Measurements from ENCODE around the gene RGS6.
A peak's percentile ranks its signal among the peaks of the same experiment; 100 is the strongest.
"Not testable (repeated sequence)": the region's sequence is repeated elsewhere in the genome, so short reads cannot be mapped to it uniquely, and the experiment has no call there.

RGS6 gene

GRCh38 chr14:71911669-71912068 lies 20.6 kb upstream of the RGS6 start:
- DNase-seq (ENCODE audit: insufficient read length, low spot score) (no peak), FAIRE-seq (no peak)
- TF ChIP-seq POLR2AphosphoS5 (IDR thresholded peaks at IDR 0.05; ENCODE audit: low read depth, low read length) (no peak), SPI1 (IDR thresholded peaks at IDR 0.05; ENCODE audit: low read depth, low read length) (no peak), PAX5 (IDR thresholded peaks at IDR 0.05; ENCODE audit: insufficient read depth, low read length, severe bottlenecking) (no peak), POLR2A (IDR thresholded peaks at IDR 0.05; ENCODE audit: low read depth, low read length) (no peak), POU2F2 (IDR thresholded peaks at IDR 0.05; ENCODE audit: low read depth, low read length) (no peak)

DNA sequence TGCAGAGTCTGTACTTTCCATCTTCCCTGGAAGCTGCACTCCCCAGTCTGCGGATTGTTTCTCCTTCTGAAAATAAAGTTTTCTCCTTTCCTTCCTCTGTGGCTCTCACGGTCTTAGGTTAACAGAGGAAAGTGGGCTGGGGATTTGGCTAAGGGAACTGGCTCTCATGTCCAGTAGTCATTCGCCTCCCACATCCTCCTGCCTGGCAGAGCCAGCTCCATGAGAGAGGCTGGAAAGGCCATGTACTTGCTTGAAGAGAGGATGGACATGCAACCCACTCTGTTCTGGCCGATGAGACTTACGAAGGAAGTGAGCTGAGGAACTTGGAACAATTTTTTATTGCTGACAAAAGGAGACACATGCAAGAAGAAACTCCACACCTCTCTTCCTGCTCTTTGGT lies 18.9 kb upstream of the RGS6 start:
- no peak for DNase-seq (ENCODE audit: insufficient read length, low spot score)
- TF ChIP-seq PAX5 (IDR thresholded peaks at IDR 0.05; ENCODE audit: insufficient read depth, low read length, severe bottlenecking) (no peak), POLR2AphosphoS5 (IDR thresholded peaks at IDR 0.05; ENCODE audit: low read depth, low read length) (no peak), POU2F2 (IDR thresholded peaks at IDR 0.05; ENCODE audit: low read depth, low read length) (no peak), TAF1 (IDR thresholded peaks at IDR 0.05; ENCODE audit: low read depth, low read length) (no peak), SPI1 (IDR thresholded peaks at IDR 0.05; ENCODE audit: low read depth, low read length) (no peak), POLR2A (IDR thresholded peaks at IDR 0.05; ENCODE audit: low read depth, low read length) (no peak)
- FAIRE-seq = no peak

- FAIRE-seq = no peak
- DNase-seq (ENCODE audit: insufficient read length, low spot score) = no peak
- no peak for TF ChIP-seq POLR2A (IDR thresholded peaks at IDR 0.05; ENCODE audit: low read depth, low read length)
- no peak for TF ChIP-seq SPI1 (IDR thresholded peaks at IDR 0.05; ENCODE audit: low read depth, low read length)
- TF ChIP-seq POLR2AphosphoS5 (IDR thresholded peaks at IDR 0.05; ENCODE audit: low read depth, low read length) = no peak
These were observed 13.3 kb upstream of the RGS6 start for GRCh38 chr14:71918955-71919354.

GRCh38 chr14:71923513-71923912 lies 8.7 kb upstream of the RGS6 start:
- DNase-seq (ENCODE audit: insufficient read length, low spot score) = no peak
- FAIRE-seq = no peak
- TF ChIP-seq POU2F2 (IDR thresholded peaks at IDR 0.05; ENCODE audit: low read depth, low read length) (no peak), TAF1 (IDR thresholded peaks at IDR 0.05; ENCODE audit: low read depth, low read length) (no peak), PAX5 (IDR thresholded peaks at IDR 0.05; ENCODE audit: insufficient read depth, low read length, severe bottlenecking) (no peak), POLR2A (IDR thresholded peaks at IDR 0.05; ENCODE audit: low read depth, low read length) (no peak), SPI1 (IDR thresholded peaks at IDR 0.05; ENCODE audit: low read depth, low read length) (no peak)

DNA sequence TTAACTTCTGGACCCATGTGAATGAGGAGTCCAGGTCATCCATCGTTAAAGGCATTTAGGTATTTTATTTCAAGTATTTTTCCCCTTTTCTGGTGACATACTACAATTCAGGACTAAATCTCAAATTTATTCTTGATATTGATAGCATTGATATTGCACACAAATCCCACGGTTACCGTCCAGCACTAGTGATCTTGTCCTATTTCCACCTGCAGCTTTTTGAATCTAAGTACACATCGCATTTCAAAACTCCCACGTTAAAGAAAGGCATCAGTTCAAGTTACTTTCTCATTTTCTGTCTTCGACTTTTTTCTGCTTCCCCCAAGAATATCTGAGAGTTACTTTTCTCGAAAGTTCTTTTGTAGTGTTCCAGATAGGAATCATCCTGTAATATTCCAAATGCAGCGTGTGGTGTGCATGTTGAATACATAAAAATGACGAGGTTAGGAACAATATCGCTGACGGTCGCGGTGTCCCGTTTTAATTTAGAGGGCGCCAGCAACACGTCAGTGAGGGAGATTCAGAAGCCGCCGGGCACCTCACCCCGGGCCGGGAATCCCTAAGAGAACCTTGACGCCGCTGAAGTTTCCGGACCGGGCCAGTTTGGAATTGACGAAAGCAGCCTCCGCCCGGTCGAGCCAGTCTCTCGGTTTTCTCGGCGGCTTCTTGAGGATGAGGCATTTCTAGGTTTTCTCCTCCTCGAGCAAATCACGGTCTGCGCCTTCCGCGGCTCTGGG lies 569 bp upstream of the RGS6 start:
- FAIRE-seq (no peak), DNase-seq (ENCODE audit: insufficient read length, low spot score) (no peak)
- TF ChIP-seq TAF1 (IDR thresholded peaks at IDR 0.05; ENCODE audit: low read depth, low read length) = no peak
- no peak for TF ChIP-seq SPI1 (IDR thresholded peaks at IDR 0.05; ENCODE audit: low read depth, low read length)
- no peak for TF ChIP-seq POLR2A (IDR thresholded peaks at IDR 0.05; ENCODE audit: low read depth, low read length)
- no peak for TF ChIP-seq POU2F2 (IDR thresholded peaks at IDR 0.05; ENCODE audit: low read depth, low read length)
- TF ChIP-seq POLR2AphosphoS5 (IDR thresholded peaks at IDR 0.05; ENCODE audit: low read depth, low read length) = no peak
- TF ChIP-seq PAX5 (IDR thresholded peaks at IDR 0.05; ENCODE audit: insufficient read depth, low read length, severe bottlenecking) = no peak

GRCh38 chr14:71933001-71933587 lies 865 bp downstream of the RGS6 start:
- FAIRE-seq = no peak

DNA sequence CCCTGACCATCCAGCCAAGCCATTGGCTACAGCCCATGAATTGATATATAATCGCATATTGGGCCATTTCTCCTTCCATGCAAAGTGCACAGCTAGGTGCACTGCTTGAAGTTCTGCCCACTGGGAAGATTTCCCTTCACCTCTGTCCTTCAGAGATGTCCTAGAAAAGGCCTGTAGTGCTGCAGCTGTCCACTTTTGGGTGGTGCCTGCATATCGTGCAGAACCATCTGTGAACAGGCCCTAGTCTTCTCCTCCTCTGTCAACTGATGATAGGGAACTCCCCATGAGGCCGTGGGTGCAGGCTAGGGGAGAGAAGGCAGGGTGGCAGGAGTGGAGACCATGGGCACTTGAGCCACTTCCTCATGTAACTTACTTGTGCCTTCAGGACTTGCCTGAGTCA lies 6.0 kb downstream of the RGS6 start:
- not testable (repeated sequence) for FAIRE-seq

More at GRCh38 chr14:71933001-71933587, 865 bp downstream of the RGS6 start:
- no peak for DNase-seq (ENCODE audit: insufficient read length, low spot score)
- TF ChIP-seq TAF1 (IDR thresholded peaks at IDR 0.05; ENCODE audit: low read depth, low read length) = no peak

GRCh38 chr14:71939344-71939743 lies 7.1 kb downstream of the RGS6 start:
- FAIRE-seq; DNase-seq (ENCODE audit: insufficient read length, low spot score): not testable (repeated sequence)

More for the DNA sequence above, 6.0 kb downstream of the RGS6 start:
- DNase-seq (ENCODE audit: insufficient read length, low spot score) = not testable (repeated sequence)

GRCh38 chr14:71940500-71940899 lies 8.3 kb downstream of the RGS6 start:
- FAIRE-seq; DNase-seq (ENCODE audit: insufficient read length, low spot score): not testable (repeated sequence)

DNA sequence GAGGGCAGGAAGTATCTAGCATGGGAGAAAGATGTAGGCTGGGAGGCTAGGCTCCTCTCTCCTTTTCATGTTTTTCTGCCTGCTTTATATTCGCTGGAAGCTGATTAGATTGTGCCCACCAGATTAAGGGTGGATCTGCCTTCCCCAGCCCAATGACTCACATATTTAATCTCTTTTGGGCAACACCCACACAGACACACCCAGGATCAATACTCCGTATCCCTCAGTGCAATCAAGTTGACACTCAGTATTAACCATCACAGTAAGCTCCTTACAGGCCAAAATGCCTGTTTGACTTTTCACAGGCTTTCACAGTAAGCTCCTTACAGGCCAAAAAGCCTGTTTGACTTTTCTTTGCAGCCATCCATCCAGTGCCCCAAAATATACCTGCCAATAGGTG lies 9.4 kb downstream of the RGS6 start:
- not testable (repeated sequence) for FAIRE-seq; DNase-seq (ENCODE audit: insufficient read length, low spot score)

DNA sequence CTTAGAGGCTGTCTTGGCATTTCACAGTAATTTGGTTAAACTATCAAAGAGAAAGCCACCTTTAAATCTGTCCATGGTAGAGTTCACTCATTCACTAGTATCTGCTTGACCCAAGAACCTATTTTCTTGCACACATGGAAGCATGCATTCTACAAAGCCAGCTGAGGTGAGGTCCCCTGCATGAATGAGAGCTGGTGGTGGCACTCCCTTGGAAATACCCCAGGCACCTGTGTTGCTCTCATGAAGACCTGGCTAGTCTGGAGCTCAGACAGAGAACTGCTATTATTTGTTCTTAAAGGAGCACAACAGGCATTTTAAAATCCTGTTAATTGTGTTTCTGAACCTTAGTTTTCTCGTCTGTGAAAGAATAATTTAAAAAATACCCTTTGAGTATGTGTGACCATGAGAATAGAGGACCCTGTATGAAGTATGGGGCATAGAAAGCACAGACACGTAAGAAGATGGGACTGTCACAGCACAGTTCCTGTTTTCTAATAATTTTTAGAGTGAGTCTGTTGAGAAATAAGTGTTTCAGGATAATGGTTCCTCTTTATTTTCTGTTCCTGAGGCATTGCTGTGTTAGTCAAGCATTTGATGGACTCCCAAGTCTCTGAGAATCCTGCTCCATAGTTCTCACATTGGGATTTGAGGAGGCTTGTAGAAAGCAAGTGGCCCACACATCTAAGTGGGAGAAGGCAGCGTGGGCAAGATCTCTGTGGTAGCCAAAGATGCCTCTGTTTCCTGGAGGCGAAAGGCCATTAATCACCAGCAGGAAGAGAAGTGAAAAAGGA lies 10.9 kb downstream of the RGS6 start:
- TF ChIP-seq PAX5 (IDR thresholded peaks at IDR 0.05; ENCODE audit: insufficient read depth, low read length, severe bottlenecking) (no peak), TAF1 (IDR thresholded peaks at IDR 0.05; ENCODE audit: low read depth, low read length) (no peak), SPI1 (IDR thresholded peaks at IDR 0.05; ENCODE audit: low read depth, low read length) (peak; percentile 81)
- no peak for DNase-seq (ENCODE audit: insufficient read length, low spot score)
- no peak for FAIRE-seq
